Keratinocyte (primary cell): ENCODE results near the gene XRN2. TPM values are rescaled to one million over a fixed set of nuclear protein-coding genes. Genes with fewer than 3 reads are reported as not detected.

Source experiments
- DNase-seq: peaks from one replicate; pipeline ENCODE4 v3.0.0-alpha.2; 2011; ENCODE audit warnings: low read depth, missing footprints, low spot score
- FAIRE-seq: peaks from 2 replicates; lab custom pipeline; 2011; peaks lifted over from hg19 to GRCh38; lab: Jason Lieb, UNC
- H2AFZ ChIP-seq: 2 replicates; pipeline ENCODE4 v1.6.0; 2012; ENCODE audit warnings: low read length, control low read depth, inconsistent platforms; ENCODE audit not compliant: control insufficient read depth
- H3K27ac ChIP-seq: 2 replicates; pipeline ENCODE4 v1.5.1; 2011; ENCODE audit warnings: low read length; ENCODE audit not compliant: control insufficient read depth, insufficient read depth
- H3K27me3 ChIP-seq: 3 replicates; pipeline ENCODE4 v1.6.0; 2011; ENCODE audit warnings: low read length; ENCODE audit not compliant: control insufficient read depth, insufficient read depth; ENCODE audit errors: extremely low read depth
- H3K36me3 ChIP-seq, 2 experiments: 2 replicates in 1 of 2; 3 replicates in 1 of 2; pipeline ENCODE4 v1.5.1; 2011; ENCODE audit warnings: low read length in 2 of 2, mild to moderate bottlenecking in 1 of 2; ENCODE audit not compliant: control insufficient read depth in 2 of 2, insufficient read depth in 2 of 2; ENCODE audit errors: extremely low read depth in 1 of 2
- H3K4me1 ChIP-seq: 3 replicates; pipeline ENCODE4 v1.5.1; 2011; ENCODE audit warnings: low read length; ENCODE audit not compliant: control insufficient read depth, insufficient read depth; ENCODE audit errors: extremely low read depth
- H3K4me2 ChIP-seq: 3 replicates; pipeline ENCODE4 v1.6.0; 2011; ENCODE audit warnings: low read depth, low read length; ENCODE audit not compliant: control insufficient read depth, insufficient read depth; ENCODE audit errors: extremely low read depth
- H3K4me3 ChIP-seq, 3 experiments: fragments of 200-600 bp in 1 of 3; sonication (generic) in 1 of 3; 2 replicates in 2 of 3; 3 replicates in 1 of 3; pipeline ENCODE4 v1.5.1; 2011 to 2016; ENCODE audit warnings: low read length in 3 of 3, mild to moderate bottlenecking in 3 of 3, control low read depth in 2 of 3, inconsistent platforms in 1 of 3, low read depth in 1 of 3, mixed read lengths in 1 of 3, mixed run types in 1 of 3, moderate library complexity in 1 of 3; ENCODE audit not compliant: control insufficient read depth in 2 of 3, insufficient read depth in 2 of 3; ENCODE audit errors: extremely low read depth in 1 of 3
- H3K79me2 ChIP-seq: 2 replicates; pipeline ENCODE4 v1.6.0; 2012; ENCODE audit warnings: low read length; ENCODE audit not compliant: control insufficient read depth, insufficient read depth
- H3K9ac ChIP-seq: 3 replicates; pipeline ENCODE4 v1.6.0; 2011; ENCODE audit warnings: low read length; ENCODE audit not compliant: control insufficient read depth, insufficient read depth; ENCODE audit errors: extremely low read depth
- H3K9me1 ChIP-seq: 3 replicates; pipeline ENCODE4 v1.6.0; 2011; ENCODE audit warnings: low read length; ENCODE audit not compliant: control insufficient read depth, insufficient read depth; ENCODE audit errors: extremely low read depth
- H3K9me3 ChIP-seq: 2 replicates; pipeline ENCODE4 v1.5.1; 2012; ENCODE audit warnings: low read depth, low read length; ENCODE audit not compliant: control insufficient read depth
- H4K20me1 ChIP-seq: 3 replicates; pipeline ENCODE4 v1.6.0; 2011; ENCODE audit warnings: low read length; ENCODE audit not compliant: control insufficient read depth, insufficient read depth; ENCODE audit errors: extremely low read depth
- EZH2 ChIP-seq: IDR thresholded peaks from one replicate; pipeline ENCODE4 v1.6.1; 2012; ENCODE audit warnings: inconsistent platforms, mild to moderate bottlenecking, low read length, moderate library complexity
- dilution Hi-C: fragments of 300-500 bp; cut with MboI; formaldehyde crosslinking; loops from one replicate; pipeline ENCODE4 v1.7.0; 2020; ENCODE audit warnings: low sequenced_read_pairs; ENCODE audit not compliant: extremely low pct_ligation_motif_present
- polyA plus RNA-seq, 5 experiments: library from polyadenylated mRNA; depleted of rRNA in 3 of 5; stranded (reverse) in 3 of 5; stranded (forward) in 1 of 5; unstranded in 1 of 5; fragments of >200 nt; gene quantifications; 1 replicate in 1 of 5; 2 replicates in 3 of 5; 3 replicates in 1 of 5; pipeline versions ENCODE4 v1.2.1 to v1.2.3, GENCODE V29; 2011 to 2012; ENCODE audit warnings: missing spikeins in 2 of 5, low read depth in 1 of 5, low replicate concordance in 1 of 5
- TF ChIP-seq, protein P1 (sequence below), 3 experiments: IDR thresholded peaks in 1 of 3; conservative IDR thresholded peaks in 1 of 3; optimal IDR thresholded peaks in 1 of 3; 2 replicates in 2 of 3; 3 replicates in 1 of 3; pipeline versions ENCODE3 to v1.5.1; 2011; ENCODE audit warnings: low read length in 3 of 3, mild to moderate bottlenecking in 3 of 3, moderate library complexity in 2 of 3, control low read depth in 1 of 3, inconsistent platforms in 1 of 3; ENCODE audit not compliant: insufficient read depth in 2 of 3; ENCODE audit errors: extremely low read depth in 1 of 3

Gene XRN2
- polyA plus RNA-seq, 1 donor (not counting 4 experiments of a cell fraction or from before 2014, with no cell fraction given): 85.8 TPM

DNA sequence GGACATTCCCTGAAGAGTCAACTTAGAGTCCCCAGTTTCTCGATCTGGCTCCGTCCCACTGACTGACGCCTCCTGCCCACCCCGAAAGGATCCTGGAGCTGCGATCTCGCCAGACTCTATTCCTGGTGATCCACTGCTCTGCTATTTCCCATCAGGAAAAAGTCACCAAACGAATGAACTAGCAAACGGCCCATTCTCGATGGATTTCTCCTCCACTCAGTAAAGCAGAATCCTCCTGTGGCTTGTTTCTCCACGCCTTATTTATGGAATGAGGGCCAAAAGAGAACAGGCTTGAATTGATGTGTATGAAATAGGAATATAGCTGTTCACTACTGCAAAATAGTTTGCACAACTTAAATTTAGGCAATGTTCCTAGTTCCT, 88.8 kb downstream of the XRN2 start:
- no peaks in the 10 kb centered on the region for H3K9me3 ChIP-seq
- FAIRE-seq (no peak), DNase-seq (no peak)
- no peaks in the 10 kb centered on the region for H4K20me1 ChIP-seq
- no peaks in the 10 kb centered on the region for H3K4me1 ChIP-seq
- peaks cover 49% of the 10 kb centered on the region for H3K27me3 ChIP-seq
- H3K4me3 ChIP-seq: no peak overlapping the region
- H3K27ac ChIP-seq: no peak overlapping the region
- dilution Hi-C loops: no loop called here
- no peaks in the 10 kb centered on the region for H3K79me2 ChIP-seq
- no peak overlapping the region for H2AFZ ChIP-seq
- TF ChIP-seq, protein P1, sequence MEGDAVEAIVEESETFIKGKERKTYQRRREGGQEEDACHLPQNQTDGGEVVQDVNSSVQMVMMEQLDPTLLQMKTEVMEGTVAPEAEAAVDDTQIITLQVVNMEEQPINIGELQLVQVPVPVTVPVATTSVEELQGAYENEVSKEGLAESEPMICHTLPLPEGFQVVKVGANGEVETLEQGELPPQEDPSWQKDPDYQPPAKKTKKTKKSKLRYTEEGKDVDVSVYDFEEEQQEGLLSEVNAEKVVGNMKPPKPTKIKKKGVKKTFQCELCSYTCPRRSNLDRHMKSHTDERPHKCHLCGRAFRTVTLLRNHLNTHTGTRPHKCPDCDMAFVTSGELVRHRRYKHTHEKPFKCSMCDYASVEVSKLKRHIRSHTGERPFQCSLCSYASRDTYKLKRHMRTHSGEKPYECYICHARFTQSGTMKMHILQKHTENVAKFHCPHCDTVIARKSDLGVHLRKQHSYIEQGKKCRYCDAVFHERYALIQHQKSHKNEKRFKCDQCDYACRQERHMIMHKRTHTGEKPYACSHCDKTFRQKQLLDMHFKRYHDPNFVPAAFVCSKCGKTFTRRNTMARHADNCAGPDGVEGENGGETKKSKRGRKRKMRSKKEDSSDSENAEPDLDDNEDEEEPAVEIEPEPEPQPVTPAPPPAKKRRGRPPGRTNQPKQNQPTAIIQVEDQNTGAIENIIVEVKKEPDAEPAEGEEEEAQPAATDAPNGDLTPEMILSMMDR (optimal IDR thresholded peaks at IDR 0.05 in 1 of 3, IDR thresholded peaks at IDR 0.05 in 1 of 3, conservative IDR thresholded peaks at IDR 0.05 in 1 of 3; ENCODE audit: extremely low read depth in 1 of 3, insufficient read depth in 2 of 3, low read length in 3 of 3): no peak
- peak; percentile 32 for TF ChIP-seq EZH2
- no peak overlapping the region for H3K9ac ChIP-seq
- no peak overlapping the region for H3K4me2 ChIP-seq
- H3K9me1 ChIP-seq: no peaks in the 10 kb centered on the region
- H3K36me3 ChIP-seq: peaks cover 0 to 9% of the 10 kb centered on the region in 2 experiments

DNA sequence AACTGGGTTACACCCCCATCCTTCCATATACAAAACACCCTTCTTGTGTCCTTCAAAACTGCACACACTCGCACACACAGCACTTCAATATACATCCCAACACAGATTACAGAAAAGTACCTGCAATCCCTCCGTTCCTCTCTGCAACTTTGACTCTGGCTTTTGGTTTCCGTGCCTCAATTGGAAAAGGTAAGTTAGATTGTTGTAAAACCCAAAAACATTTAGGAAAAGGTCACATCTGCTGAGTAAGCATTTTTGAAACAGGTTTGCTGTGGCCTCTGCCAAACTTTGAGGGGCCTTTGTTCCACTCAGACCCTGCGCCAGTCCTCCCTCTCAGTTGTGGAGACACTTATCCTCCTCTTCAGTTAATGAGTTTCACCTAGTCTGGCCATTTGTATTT, 90.0 kb downstream of the XRN2 start:
- H2AFZ ChIP-seq: no peak overlapping the region
- peaks cover 62% of the 10 kb centered on the region for H3K27me3 ChIP-seq
- H4K20me1 ChIP-seq: no peaks in the 10 kb centered on the region
- H3K79me2 ChIP-seq: no peaks in the 10 kb centered on the region
- no peak overlapping the region for H3K9ac ChIP-seq
- FAIRE-seq (no peak), DNase-seq (no peak)
- H3K4me3 ChIP-seq: no peak overlapping the region
- no peaks in the 10 kb centered on the region for H3K4me1 ChIP-seq
- TF ChIP-seq, protein P1 (optimal IDR thresholded peaks at IDR 0.05 in 1 of 3, IDR thresholded peaks at IDR 0.05 in 1 of 3, conservative IDR thresholded peaks at IDR 0.05 in 1 of 3; ENCODE audit: extremely low read depth in 1 of 3, insufficient read depth in 2 of 3, low read length in 3 of 3): no peak
- no peak for TF ChIP-seq EZH2
- no peak overlapping the region for H3K4me2 ChIP-seq
- no peaks in the 10 kb centered on the region for H3K9me1 ChIP-seq
- H3K9me3 ChIP-seq: no peaks in the 10 kb centered on the region
- no peak overlapping the region for H3K27ac ChIP-seq
- dilution Hi-C loops: no loop called here
- H3K36me3 ChIP-seq: peaks cover 0 to 9% of the 10 kb centered on the region in 2 experiments
